ENCODE data around the gene F3.

The F3 gene

GRCh38 chr1:94526152-94526980 is 15.2 kb downstream of the F3 start:
- no peak for DNase-seq

DNA sequence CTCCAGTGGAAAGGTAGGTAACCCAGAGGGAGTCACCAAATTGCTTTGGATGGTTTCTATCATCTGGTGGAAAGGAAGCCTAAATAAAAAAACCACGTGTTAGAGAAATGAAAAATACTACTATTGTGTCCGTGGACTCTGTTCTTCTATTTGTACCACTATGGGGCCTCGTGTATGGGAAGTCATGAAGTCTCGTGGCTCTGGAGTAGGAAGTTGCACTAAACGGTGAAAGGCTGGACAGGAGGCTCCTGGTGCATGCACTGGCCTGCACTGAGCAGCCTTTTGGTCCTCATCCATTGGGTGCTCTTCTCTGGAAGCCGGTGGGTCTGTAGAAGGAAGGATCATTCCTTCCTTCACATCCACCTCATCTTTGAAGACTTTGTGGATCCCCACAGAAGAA is 17.0 kb downstream of the F3 start:
- no peak for DNase-seq

- DNase-seq, result peak in 1 of 2 experiments; percentile 7
Measured at GRCh38 chr1:94522304-94522703, 19.3 kb downstream of the F3 start.

DNA sequence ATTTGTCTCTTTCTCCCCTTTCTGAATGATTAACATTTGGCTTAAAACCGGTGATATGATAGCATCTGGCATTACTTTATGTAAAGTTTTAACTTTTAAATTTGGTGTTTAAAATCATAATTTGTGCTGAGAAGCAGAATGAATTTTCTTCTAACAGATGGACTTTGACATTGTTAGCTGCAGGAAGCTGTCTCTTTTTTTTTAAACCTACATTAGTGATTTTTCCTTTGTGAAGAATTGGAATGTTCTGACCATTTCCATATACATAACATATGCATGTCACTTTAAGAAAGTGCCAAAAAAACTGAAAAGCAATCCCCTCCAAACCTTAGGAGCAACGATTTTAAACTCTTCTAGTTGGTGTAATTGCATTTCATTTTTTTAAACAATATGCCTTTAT is 22.2 kb downstream of the F3 start:
- DNase-seq, result no peak

GRCh38 chr1:94515296-94515947 is 26.1 kb downstream of the F3 start:
- DNase-seq, result no peak

- peak in 1 of 2 experiments; percentile 1 for DNase-seq
Measured at GRCh38 chr1:94514095-94514727, 27.3 kb downstream of the F3 start.

GRCh38 chr1:94512816-94513215 is 28.7 kb downstream of the F3 start:
- DNase-seq, result no peak

- DNase-seq, result no peak
Measured at GRCh38 chr1:94504601-94505000, 37.0 kb downstream of the F3 start.

DNA sequence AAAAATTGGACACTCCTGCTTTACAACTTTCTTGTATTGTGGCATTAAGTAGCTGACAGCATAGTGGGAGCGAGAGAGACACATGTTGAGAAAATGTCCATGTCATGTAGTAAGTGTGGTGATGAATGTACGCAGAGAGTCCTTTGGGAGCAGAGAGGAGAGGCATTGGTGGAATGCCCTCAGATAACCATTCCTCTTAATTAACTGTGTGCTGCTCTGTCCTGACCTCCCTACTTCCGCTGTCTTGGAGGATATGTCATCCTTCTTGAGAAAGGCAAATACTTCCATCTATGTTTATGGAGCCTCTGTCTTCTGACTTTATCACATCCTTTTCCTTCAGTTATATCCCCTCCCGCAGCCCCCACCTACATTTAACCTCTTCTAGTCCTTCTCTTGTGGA is 38.4 kb downstream of the F3 start:
- no peak for DNase-seq

DNA sequence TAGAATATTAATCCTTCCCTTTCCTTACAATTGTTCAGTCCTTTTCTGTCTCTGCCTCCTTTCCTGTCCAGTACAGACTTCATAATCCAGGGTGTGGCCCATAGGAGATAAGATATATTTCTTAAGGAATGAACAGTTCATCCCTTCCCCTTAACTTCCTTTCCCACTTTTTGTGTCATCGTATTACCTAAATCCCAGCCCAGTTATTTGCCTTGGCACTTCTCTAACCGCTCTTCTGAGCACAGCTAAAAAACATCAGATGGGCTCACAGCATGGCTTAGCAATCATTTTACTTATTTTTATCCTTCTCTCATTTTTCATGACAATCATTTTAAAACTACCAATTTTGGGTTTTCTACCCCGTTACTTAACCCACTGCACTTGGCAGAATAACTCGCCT is 39.6 kb downstream of the F3 start:
- DNase-seq, result no peak

- DNase-seq, result no peak
Measured at GRCh38 chr1:94501426-94501825, 40.1 kb downstream of the F3 start.

DNA sequence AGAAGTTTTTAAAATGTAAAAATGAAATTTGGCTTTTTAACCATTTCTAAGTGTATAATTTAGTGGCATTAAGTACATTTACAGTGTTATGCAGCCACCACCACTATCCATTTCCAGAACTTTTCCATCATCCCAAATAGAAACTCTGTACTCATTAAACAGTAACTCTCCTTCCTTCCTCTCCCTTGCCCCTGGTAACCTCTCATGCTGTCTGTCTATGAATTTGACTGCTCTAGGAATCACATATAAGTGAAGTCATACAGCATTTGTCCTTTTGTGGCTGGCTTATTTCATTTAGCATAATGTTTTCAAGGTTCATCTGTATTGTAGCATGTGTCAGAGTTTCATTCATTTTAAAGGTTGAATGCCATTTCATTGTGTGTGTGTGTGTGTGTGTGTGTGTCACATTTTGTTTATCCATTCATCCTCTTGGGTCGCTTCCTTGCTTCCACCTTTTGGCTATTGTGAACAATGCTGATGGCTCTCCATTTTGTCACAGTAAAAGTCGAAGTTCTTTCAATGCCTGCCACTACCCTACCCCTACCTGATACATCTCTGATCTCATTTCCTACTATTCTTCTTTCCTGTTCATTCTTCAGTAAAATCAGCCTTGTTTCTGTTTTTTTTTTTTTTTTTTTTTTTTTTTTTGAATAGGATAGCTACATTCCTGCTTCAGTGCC is 45.3 kb downstream of the F3 start:
- DNase-seq, result no peak

DNA sequence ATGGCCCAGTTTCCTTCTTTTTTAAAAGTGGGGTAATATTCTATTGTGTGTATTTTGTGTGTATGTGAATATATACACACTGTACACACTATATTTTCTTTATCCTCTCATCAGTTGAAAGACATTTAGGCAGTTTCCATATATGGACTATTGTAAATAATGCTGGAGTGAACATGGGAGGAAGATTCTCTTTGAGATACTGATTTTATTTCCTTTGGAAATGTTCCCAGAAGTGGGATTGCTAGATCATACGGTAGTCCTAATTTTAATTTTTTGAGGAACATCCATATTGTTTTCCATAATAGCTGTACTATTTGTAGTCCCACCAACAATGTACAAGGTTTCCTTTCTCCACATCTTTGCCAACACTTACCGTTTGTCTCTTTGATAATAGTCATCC is 51.0 kb downstream of the F3 start:
- no peak for DNase-seq

DNA sequence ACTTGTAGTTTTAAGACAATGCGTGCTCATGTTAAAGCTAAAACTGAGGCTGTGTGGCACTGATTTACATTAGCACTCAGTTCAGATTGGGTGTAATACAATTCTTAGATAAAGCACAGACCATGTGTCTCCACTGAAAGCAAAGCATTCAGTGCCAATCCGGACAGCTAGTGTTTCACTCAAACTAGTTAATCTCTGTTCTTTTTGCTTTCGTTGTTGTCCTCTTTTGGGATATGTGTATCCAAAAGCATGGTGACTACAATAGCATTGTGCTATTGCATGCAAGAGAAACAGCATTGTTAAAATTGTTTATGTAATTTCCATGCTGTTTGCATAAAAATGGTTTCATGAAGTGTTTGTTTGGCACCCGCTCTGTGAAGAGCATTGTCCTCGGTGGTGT is 54.6 kb downstream of the F3 start:
- DNase-seq, result no peak

DNA sequence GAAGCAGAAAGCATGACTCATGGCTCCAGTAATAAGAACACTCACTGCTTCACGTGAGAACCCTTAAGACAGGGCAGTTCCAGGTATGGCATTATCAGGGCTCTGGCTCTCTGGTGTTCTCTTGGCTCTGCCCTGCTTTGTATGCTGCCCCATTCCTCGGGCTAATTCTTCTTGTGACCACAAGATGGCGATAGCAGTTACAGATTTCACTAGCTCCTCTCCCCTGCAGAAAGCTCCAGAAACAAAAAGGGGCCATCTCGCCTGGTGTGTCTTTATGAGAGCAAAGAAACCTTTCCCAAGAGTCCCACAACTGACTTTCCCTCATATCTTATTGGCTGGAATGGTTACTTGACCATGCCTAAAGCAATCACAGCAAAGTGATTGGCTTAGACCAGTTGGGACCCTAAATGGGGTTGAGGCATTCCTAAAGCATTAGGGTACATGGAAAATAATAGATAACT is 60.1 kb downstream of the F3 start:
- peak in 1 of 2 experiments; percentile 21 for DNase-seq

DNA sequence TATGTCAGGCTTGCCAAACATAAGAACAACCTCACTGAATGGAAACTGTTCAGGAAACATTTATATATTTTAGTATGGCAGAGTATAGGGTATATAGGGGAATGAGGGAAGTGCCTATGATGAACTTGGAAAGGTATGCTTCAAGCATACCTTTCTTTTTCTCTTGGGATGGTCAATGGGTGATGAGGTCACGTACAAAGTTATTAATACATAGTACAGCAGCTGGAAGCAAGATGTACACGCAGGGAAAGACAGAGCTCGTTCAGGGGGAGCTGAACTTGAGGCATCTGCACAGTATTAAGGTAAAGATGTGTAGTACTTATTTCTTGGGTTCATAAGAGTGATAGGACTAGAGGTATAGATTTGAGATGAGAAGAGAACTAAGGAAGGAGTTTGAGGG is 61.9 kb downstream of the F3 start:
- DNase-seq, result no peak
